Epithelial cell of proximal tubule (primary cell): ENCODE measurements around the gene NKD1. TPM values are rescaled to one million over a fixed set of nuclear protein-coding genes. Genes with fewer than 3 reads are reported as not detected.

ENCODE experiments used
- DNase-seq: peaks from one replicate; pipeline ENCODE4 v3.0.0-alpha.2; 2011; ENCODE audit warnings: low read depth
- H3K4me3 ChIP-seq: 2 replicates; pipeline ENCODE4 v1.5.1; 2011; ENCODE audit warnings: low read depth, mild to moderate bottlenecking, low read length
- CTCF ChIP-seq: conservative IDR thresholded peaks from 2 replicates; pipeline ENCODE4 v1.5.1; 2012; ENCODE audit warnings: low read depth, mild to moderate bottlenecking, low read length
- total RNA-seq: library from RNA; depleted of rRNA; stranded (reverse); fragments of >200 nt; gene quantifications from 2 replicates; pipeline ENCODE4 v1.2.3, GENCODE V29; 2015

NKD1 gene
- total RNA-seq, 1 donor from 2014 or later, result not detected

GRCh38 chr16:50585331-50585776, 37.2 kb downstream of the NKD1 start:
- TF ChIP-seq CTCF, result no peak
- no peak overlapping the region for H3K4me3 ChIP-seq
- no peak for DNase-seq

- TF ChIP-seq CTCF, result no peak
- no peak overlapping the region for H3K4me3 ChIP-seq
- DNase-seq, result no peak
Measured at GRCh38 chr16:50587543-50587942, 39.3 kb downstream of the NKD1 start.

GRCh38 chr16:50588276-50588675, 40.1 kb downstream of the NKD1 start:
- H3K4me3 ChIP-seq, result no peak overlapping the region
- no peak for DNase-seq
- no peak for TF ChIP-seq CTCF

GRCh38 chr16:50591209-50591608, 43.0 kb downstream of the NKD1 start:
- H3K4me3 ChIP-seq, result no peak overlapping the region
- TF ChIP-seq CTCF, result no peak
- no peak for DNase-seq

- no peak for TF ChIP-seq CTCF
- no peak for DNase-seq
- H3K4me3 ChIP-seq, result no peak overlapping the region
Measured at GRCh38 chr16:50591800-50592771, 43.9 kb downstream of the NKD1 start.

GRCh38 chr16:50592996-50593395, 44.8 kb downstream of the NKD1 start:
- no peak for TF ChIP-seq CTCF
- DNase-seq, result no peak

More at GRCh38 chr16:50592996-50593395, 44.8 kb downstream of the NKD1 start:
- no peak overlapping the region for H3K4me3 ChIP-seq
